Vagina (tissue), 2 donors: ENCODE data around the gene MGA. TPM values are rescaled to one million over a fixed set of nuclear protein-coding genes. Genes with fewer than 3 reads are reported as not detected.

ENCODE experiments used
- DNase-seq, 2 donors: peaks; one replicate each; pipeline ENCODE4 v3.0.0-alpha.2; 2017; ENCODE audit errors: extremely low spot score in 2 of 2
- H3K27ac ChIP-seq: fragments of 200-600 bp; sonication (generic); one replicate; pipeline ENCODE4 v1.5.1; 2019
- H3K27me3 ChIP-seq: fragments of 200-600 bp; sonication (generic); one replicate; pipeline ENCODE4 v1.5.1; 2019
- H3K36me3 ChIP-seq, 2 donors: fragments of 200-600 bp; sonication (generic); one replicate each; pipeline ENCODE4 v1.5.1; 2017 to 2019
- H3K4me1 ChIP-seq: fragments of 200-600 bp; sonication (generic); one replicate; pipeline ENCODE4 v1.5.1; 2019
- H3K4me3 ChIP-seq, 2 donors: fragments of 200-600 bp; sonication (generic); 1 replicate in 1 of 2; 2 replicates in 1 of 2; pipeline ENCODE4 v1.5.1; 2016 to 2019
- H3K9me3 ChIP-seq: fragments of 200-600 bp; sonication (generic); one replicate; pipeline ENCODE4 v1.5.1; 2019
- CTCF ChIP-seq, 3 experiments: fragments of 450-650 bp in 2 of 3; fragments of 200-600 bp in 1 of 3; sonication (generic) in 1 of 3; IDR thresholded peaks; one replicate each; pipeline ENCODE4 v1.5.1; 2017 to 2019; ENCODE audit warnings: antibody characterized with exemption in 3 of 3, mild to moderate bottlenecking in 2 of 3, moderate library complexity in 2 of 3
- POLR2A ChIP-seq, 2 donors: fragments of 450-650 bp; IDR thresholded peaks; one replicate each; pipeline ENCODE4 v1.6.1; 2017; ENCODE audit warnings: antibody characterized with exemption in 2 of 2, mild to moderate bottlenecking in 2 of 2, moderate library complexity in 2 of 2
- POLR2AphosphoS5 ChIP-seq, 2 donors: sonication (generic); formaldehyde crosslinking; IDR thresholded peaks; one replicate each; pipeline ENCODE4 v1.9.0; 2017; ENCODE audit warnings: antibody characterized with exemption in 2 of 2, mild to moderate bottlenecking in 2 of 2, low read depth in 1 of 2; ENCODE audit not compliant: insufficient read depth in 1 of 2
- intact Hi-C: fragments of 100-400 bp; cut with DNase I; formaldehyde crosslinking; loops from one replicate; pipeline ENCODE4 v1.15.1; 2023
- total RNA-seq: library from RNA; depleted of rRNA; stranded (reverse); fragments of >200 nt; gene quantifications from one replicate; pipeline ENCODE4 v1.2.3, GENCODE V29; 2016

The MGA gene
- total RNA-seq, 1 donor from 2014 or later, result 44.2 TPM

GRCh38 chr15:41631880-41632470 lies 28.2 kb upstream of the MGA start:
- no peak for DNase-seq
- H3K4me3 ChIP-seq, result no peak overlapping the region
- H3K27me3 ChIP-seq, result no peaks in the 10 kb centered on the region
- H3K36me3 ChIP-seq, result no peaks in the 10 kb centered on the region
- H3K27ac ChIP-seq, result no peak overlapping the region
- TF ChIP-seq CTCF (IDR thresholded peaks at IDR 0.05) (no peak), POLR2A (IDR thresholded peaks at IDR 0.05) (no peak), POLR2AphosphoS5 (IDR thresholded peaks at IDR 0.05; ENCODE audit: insufficient read depth in 1 of 2, low read depth in 1 of 2) (no peak)
- peaks cover 4% of the 10 kb centered on the region for H3K4me1 ChIP-seq
- no peaks in the 10 kb centered on the region for H3K9me3 ChIP-seq
- intact Hi-C loops, result no loop called here

- Histone ChIP-seq H3K27me3 (no peaks in the 10 kb centered on the region), H3K4me3 (no peak overlapping the region), H3K36me3 (no peaks in the 10 kb centered on the region), H3K9me3 (no peaks in the 10 kb centered on the region), H3K4me1 (peaks cover 4% of the 10 kb centered on the region), H3K27ac (no peak overlapping the region)
- DNase-seq, result no peak
- no peak for TF ChIP-seq CTCF (IDR thresholded peaks at IDR 0.05)
- TF ChIP-seq POLR2A (IDR thresholded peaks at IDR 0.05), result no peak
- no peak for TF ChIP-seq POLR2AphosphoS5 (IDR thresholded peaks at IDR 0.05; ENCODE audit: insufficient read depth in 1 of 2, low read depth in 1 of 2)
- intact Hi-C loops, result no loop called here
These were observed 26.6 kb upstream of the MGA start for GRCh38 chr15:41633609-41634008.

GRCh38 chr15:41634072-41634626 lies 26.1 kb upstream of the MGA start:
- Histone ChIP-seq H3K27me3 (no peaks in the 10 kb centered on the region), H3K9me3 (no peaks in the 10 kb centered on the region), H3K4me1 (peaks cover 4% of the 10 kb centered on the region), H3K36me3 (no peaks in the 10 kb centered on the region), H3K27ac (no peak overlapping the region), H3K4me3 (no peak overlapping the region)
- no peak for DNase-seq
- intact Hi-C loops, result no loop called here
- TF ChIP-seq POLR2AphosphoS5 (IDR thresholded peaks at IDR 0.05; ENCODE audit: insufficient read depth in 1 of 2, low read depth in 1 of 2) (no peak), CTCF (IDR thresholded peaks at IDR 0.05) (no peak), POLR2A (IDR thresholded peaks at IDR 0.05) (no peak)

- no peaks in the 10 kb centered on the region for H3K27me3 ChIP-seq
- no peak for TF ChIP-seq POLR2AphosphoS5 (IDR thresholded peaks at IDR 0.05; ENCODE audit: insufficient read depth in 1 of 2, low read depth in 1 of 2)
- no peak for TF ChIP-seq CTCF (IDR thresholded peaks at IDR 0.05)
- TF ChIP-seq POLR2A (IDR thresholded peaks at IDR 0.05), result no peak
- H3K4me1 ChIP-seq, result peaks cover 4% of the 10 kb centered on the region
- DNase-seq, result no peak
- intact Hi-C loops, result no loop called here
- H3K4me3 ChIP-seq, result no peak overlapping the region
- H3K36me3 ChIP-seq, result no peaks in the 10 kb centered on the region
- H3K9me3 ChIP-seq, result no peaks in the 10 kb centered on the region
- H3K27ac ChIP-seq, result no peak overlapping the region
These were observed 23.1 kb upstream of the MGA start for GRCh38 chr15:41637086-41637485.

GRCh38 chr15:41640985-41641384 lies 19.2 kb upstream of the MGA start:
- Histone ChIP-seq H3K4me1 (no peaks in the 10 kb centered on the region), H3K27me3 (no peaks in the 10 kb centered on the region), H3K4me3 (no peak overlapping the region), H3K36me3 (no peaks in the 10 kb centered on the region), H3K9me3 (no peaks in the 10 kb centered on the region), H3K27ac (no peak overlapping the region)
- DNase-seq, result no peak
- no peak for TF ChIP-seq POLR2A (IDR thresholded peaks at IDR 0.05)
- intact Hi-C loops, result no loop called here
